ENCODE measurements around the gene PPP1R14D.

Gene PPP1R14D

DNA sequence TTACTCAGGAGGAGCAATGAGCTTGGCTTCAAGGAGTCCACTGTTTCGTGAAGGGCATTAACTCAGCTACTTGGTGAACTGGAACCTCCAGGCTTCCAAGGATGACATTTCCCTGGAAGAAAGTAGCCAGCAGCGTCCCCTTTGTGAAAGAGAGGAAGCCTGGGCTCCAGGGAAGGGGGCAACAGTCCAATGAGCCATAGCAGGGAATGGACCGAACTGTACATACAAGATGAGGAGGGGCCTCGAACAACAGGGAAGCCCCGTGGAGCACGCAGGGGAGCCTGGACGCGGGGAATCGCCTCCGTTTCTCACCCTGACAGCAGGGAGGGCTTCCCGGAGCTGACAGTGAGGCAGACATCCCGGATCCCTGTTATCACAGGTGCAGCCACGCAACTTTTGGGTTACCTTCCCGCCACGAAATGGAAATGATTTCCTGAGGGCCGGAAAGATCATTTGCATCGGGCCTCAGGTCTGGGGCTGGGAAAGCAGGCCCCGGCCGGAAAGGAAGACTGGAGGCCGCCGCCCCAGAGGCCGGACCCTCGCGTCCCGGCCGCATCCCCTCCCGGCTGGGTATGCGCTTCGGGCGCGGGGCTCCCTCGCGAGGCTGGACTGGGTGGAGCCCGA, 14.9 kb upstream of the PPP1R14D start:
- TF ChIP-seq, protein P1, sequence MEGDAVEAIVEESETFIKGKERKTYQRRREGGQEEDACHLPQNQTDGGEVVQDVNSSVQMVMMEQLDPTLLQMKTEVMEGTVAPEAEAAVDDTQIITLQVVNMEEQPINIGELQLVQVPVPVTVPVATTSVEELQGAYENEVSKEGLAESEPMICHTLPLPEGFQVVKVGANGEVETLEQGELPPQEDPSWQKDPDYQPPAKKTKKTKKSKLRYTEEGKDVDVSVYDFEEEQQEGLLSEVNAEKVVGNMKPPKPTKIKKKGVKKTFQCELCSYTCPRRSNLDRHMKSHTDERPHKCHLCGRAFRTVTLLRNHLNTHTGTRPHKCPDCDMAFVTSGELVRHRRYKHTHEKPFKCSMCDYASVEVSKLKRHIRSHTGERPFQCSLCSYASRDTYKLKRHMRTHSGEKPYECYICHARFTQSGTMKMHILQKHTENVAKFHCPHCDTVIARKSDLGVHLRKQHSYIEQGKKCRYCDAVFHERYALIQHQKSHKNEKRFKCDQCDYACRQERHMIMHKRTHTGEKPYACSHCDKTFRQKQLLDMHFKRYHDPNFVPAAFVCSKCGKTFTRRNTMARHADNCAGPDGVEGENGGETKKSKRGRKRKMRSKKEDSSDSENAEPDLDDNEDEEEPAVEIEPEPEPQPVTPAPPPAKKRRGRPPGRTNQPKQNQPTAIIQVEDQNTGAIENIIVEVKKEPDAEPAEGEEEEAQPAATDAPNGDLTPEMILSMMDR (conservative IDR thresholded peaks at IDR 0.05) = no peak
- peak overlapping the region; percentile 90 for H3K27ac ChIP-seq

DNA sequence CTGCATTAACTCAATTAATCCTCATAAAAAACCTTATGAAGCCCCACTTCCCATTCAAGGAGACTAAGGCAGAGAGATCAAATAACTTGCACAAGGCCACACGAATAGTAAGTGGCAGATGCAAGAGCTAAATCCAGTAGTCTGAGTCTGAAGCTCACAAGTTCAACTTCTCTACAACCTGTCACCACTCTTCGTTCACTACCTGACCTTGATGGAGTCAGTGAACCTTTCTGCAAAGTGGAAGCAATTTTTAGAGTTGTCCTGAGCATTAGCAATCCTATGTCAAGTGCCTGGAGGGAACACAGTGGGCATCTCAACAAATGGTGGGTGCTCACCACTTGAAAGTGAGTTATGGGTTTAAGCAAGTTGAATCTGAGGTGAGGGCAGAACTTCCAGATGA, 13.2 kb upstream of the PPP1R14D start:
- TF ChIP-seq, protein P1 (conservative IDR thresholded peaks at IDR 0.05) = no peak
- no peak overlapping the region for H3K27ac ChIP-seq

DNA sequence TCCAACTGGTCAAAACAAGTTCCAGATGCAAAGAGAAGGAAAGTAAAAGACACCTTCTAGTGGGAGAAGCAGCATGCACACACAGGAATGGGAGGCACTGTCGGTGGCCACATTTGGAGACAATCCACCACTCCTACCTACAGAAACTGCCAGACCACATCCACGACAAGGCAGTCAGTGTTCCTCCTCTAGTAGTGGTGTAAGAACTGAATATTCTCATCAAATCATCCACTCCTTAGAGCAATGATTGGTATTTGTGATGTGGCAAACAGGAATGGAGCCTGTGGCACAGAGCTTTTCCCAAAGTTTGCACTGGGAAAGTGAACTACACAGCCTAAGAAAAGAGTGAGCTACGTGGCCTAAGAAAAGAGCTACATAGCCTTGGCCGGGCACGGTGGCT, 10.2 kb upstream of the PPP1R14D start:
- H3K27ac ChIP-seq = no peak overlapping the region
- TF ChIP-seq, protein P1 (conservative IDR thresholded peaks at IDR 0.05) = no peak

DNA sequence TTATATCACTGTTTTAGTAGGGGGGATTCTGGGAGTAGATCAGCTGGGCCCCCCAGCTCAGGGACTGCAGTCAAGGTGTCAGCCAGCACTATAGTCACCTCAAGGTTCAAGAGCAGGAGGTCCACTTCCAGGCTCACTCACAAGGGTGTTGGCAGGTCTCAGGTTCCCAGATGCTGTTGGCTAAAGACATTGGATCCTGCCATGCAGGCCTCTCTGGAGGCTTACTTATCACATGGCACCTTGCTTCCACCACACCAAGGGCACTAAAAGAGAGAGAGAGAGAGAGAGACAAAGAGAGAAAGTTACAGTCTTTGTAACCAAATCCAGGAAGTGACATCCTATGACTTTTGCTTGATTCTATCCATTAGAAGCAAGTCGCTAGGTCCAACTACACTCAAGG, 7.5 kb upstream of the PPP1R14D start:
- H3K27ac ChIP-seq = no peak overlapping the region
- TF ChIP-seq, protein P1 (conservative IDR thresholded peaks at IDR 0.05) = no peak

DNA sequence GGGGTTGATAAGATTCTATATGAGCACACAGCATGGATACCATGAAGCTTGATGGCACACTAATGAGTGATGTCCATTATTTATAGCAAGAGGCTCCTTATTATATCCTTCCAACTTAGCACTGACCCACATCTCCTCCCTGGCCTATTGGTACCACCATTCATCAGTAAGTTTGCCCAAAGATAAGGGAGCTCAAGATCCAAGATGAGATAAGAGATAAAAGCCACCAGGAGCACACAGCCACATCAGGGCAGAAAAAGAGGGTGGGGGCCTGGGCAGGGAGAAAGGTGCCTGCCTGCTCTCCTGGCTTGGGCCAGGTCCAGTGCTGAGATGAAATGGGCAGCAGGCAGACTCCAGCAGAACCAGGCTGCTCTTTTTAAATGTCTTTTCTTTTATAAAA, 4.4 kb upstream of the PPP1R14D start:
- TF ChIP-seq, protein P1 (conservative IDR thresholded peaks at IDR 0.05) = no peak
- no peak overlapping the region for H3K27ac ChIP-seq

DNA sequence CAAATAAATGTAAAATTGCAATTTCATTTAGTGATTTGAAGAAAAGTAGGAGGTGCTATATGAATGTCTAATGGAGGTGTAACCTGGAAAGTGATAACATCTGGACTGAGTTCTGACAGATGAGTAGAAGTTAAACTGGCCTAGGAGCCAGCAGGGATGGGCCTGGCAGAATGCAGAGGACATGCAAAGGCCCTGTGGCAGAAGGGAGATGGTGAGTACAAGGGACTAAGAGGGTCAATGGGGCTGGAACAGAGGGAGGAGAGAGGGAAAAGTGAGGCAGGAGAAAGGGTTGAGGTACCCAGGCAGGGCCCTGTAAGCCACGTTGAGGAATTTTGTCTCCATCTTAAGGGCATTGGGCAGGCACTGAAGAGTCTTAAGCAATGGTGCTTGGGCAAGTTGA, 3.4 kb upstream of the PPP1R14D start:
- TF ChIP-seq, protein P1 (conservative IDR thresholded peaks at IDR 0.05) = no peak
- no peak overlapping the region for H3K27ac ChIP-seq

DNA sequence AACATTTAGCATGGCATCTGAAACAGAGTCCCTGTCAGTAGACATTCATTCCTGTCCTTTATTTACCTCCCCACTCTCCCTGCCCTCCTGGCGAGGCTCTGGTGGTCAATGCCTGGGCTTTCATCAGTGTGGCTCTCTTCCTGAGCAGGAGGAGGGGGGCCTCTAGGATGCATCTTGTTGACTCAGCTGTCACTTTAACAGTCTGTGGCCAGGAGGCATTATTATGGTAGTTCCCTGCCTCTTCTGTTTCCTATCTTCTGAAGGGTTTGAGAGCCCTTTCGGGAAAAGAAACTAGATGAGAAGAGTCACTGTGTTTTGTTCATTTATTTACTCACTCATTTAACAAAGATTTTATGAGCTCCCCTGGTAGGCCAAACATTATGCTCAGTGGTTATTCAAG, 2.4 kb upstream of the PPP1R14D start:
- no peak overlapping the region for H3K27ac ChIP-seq
- TF ChIP-seq, protein P1 (conservative IDR thresholded peaks at IDR 0.05) = no peak

Measured in VCaP (cell line).